Activated CD4-positive, alpha-beta T cell treated with anti-CD3 and anti-CD28 coated beads, Interleukin-2, amount 10 ng/mL, durations not matched to agents 24 days and 14 days (primary cell): Measurements from ENCODE around the gene KRT23. TPM values are rescaled to one million over a fixed set of nuclear protein-coding genes. Genes with fewer than 3 reads are reported as not detected.

Source experiments
- DNase-seq: peaks from one replicate; pipeline ENCODE4 v3.0.0; 2022
- H3K27ac Mint-ChIP-seq: one replicate; pipeline ENCODE4 v1.8.0; 2022; ENCODE audit warnings: mild to moderate bottlenecking, mixed read lengths
- H3K27me3 Mint-ChIP-seq: one replicate; pipeline ENCODE4 v1.8.0; 2022; ENCODE audit warnings: mixed read lengths
- H3K36me3 Mint-ChIP-seq: one replicate; pipeline ENCODE4 v1.8.0; 2022; ENCODE audit warnings: low read depth, mild to moderate bottlenecking, mixed read lengths
- H3K4me1 Mint-ChIP-seq: one replicate; pipeline ENCODE4 v1.8.0; 2021; ENCODE audit warnings: mixed read lengths
- H3K4me3 Mint-ChIP-seq: one replicate; pipeline ENCODE4 v1.8.0; 2022; ENCODE audit warnings: mild to moderate bottlenecking, moderate library complexity, mixed read lengths
- H3K9me3 Mint-ChIP-seq: one replicate; pipeline ENCODE4 v1.8.0; 2021; ENCODE audit warnings: mixed read lengths
- intact Hi-C: fragments of 100-400 bp; cut with micrococcal nuclease; formaldehyde crosslinking; loops from one replicate; pipeline ENCODE4 v1.15.1; 2023
- total RNA-seq: library from RNA; stranded (reverse); gene quantifications from 2 replicates; pipeline ENCODE4 v1.2.3, GENCODE V29; 2022

KRT23 gene
- total RNA-seq = not detected in 2 replicates

- Mint-ChIP-seq H3K4me3 (no peak within 1 kb of the TSS), H3K27ac (no peak within 1 kb of the TSS), H3K36me3 (no peaks in the 10 kb centered on the region), H3K27me3 (peaks cover 17% of the 10 kb centered on the region), H3K4me1 (no peaks in the 10 kb centered on the region), H3K9me3 (no peaks in the 10 kb centered on the region)
- DNase-seq = no peak
- intact Hi-C loops = no loop called here
These were observed at the start of gene KRT23 for GRCh38 chr17:40937384-40937819. TSS of gene KRT23 (minus strand) at chr17:40937646. CDS start at chr17:40936603, 1,043 bp downstream.

GRCh38 chr17:40986920-40987319 lies 49.5 kb upstream of the KRT23 start:
- Mint-ChIP-seq H3K9me3 (no peaks in the 10 kb centered on the region), H3K36me3 (no peaks in the 10 kb centered on the region), H3K4me3 (no peak overlapping the region), H3K4me1 (no peaks in the 10 kb centered on the region), H3K27ac (no peak overlapping the region), H3K27me3 (peaks cover 33% of the 10 kb centered on the region)
- intact Hi-C loops = no loop called here
- no peak for DNase-seq

GRCh38 chr17:40984226-40984625 lies 46.8 kb upstream of the KRT23 start, which contains the start of gene KRT40:
TSS of gene KRT40 (minus strand) at chr17:40984326. CDS start at chr17:40984273, 53 bp downstream.
- no peaks in the 10 kb centered on the region for H3K36me3 Mint-ChIP-seq
- peaks cover 25% of the 10 kb centered on the region for H3K27me3 Mint-ChIP-seq
- no peak within 1 kb of the TSS for H3K27ac Mint-ChIP-seq
- no peak within 1 kb of the TSS for H3K4me3 Mint-ChIP-seq
- no peaks in the 10 kb centered on the region for H3K9me3 Mint-ChIP-seq
- intact Hi-C loops = no loop called here
- DNase-seq = no peak
- H3K4me1 Mint-ChIP-seq = no peaks in the 10 kb centered on the region

- Mint-ChIP-seq H3K27me3 (peaks cover 14% of the 10 kb centered on the region), H3K9me3 (no peaks in the 10 kb centered on the region), H3K36me3 (no peaks in the 10 kb centered on the region), H3K4me1 (no peaks in the 10 kb centered on the region), H3K27ac (no peak overlapping the region), H3K4me3 (no peak overlapping the region)
- no peak for DNase-seq
- intact Hi-C loops = no loop called here
These were observed 43.7 kb upstream of the KRT23 start for GRCh38 chr17:40981115-40981514.

- Mint-ChIP-seq H3K4me1 (no peaks in the 10 kb centered on the region), H3K9me3 (no peaks in the 10 kb centered on the region), H3K27ac (no peak overlapping the region), H3K27me3 (peaks cover 13% of the 10 kb centered on the region), H3K36me3 (no peaks in the 10 kb centered on the region), H3K4me3 (no peak overlapping the region)
- intact Hi-C loops = no loop called here
- no peak for DNase-seq
These were observed 43.1 kb upstream of the KRT23 start for GRCh38 chr17:40980596-40980995.

- Mint-ChIP-seq H3K27me3 (peaks cover 16% of the 10 kb centered on the region), H3K36me3 (no peaks in the 10 kb centered on the region), H3K4me1 (no peaks in the 10 kb centered on the region), H3K27ac (no peak overlapping the region), H3K9me3 (no peaks in the 10 kb centered on the region), H3K4me3 (no peak overlapping the region)
- intact Hi-C loops = no loop called here
- DNase-seq = no peak
These were observed 42.7 kb upstream of the KRT23 start for GRCh38 chr17:40980117-40980516.

- no peaks in the 10 kb centered on the region for H3K4me1 Mint-ChIP-seq
- intact Hi-C loops = no loop called here
- no peaks in the 10 kb centered on the region for H3K9me3 Mint-ChIP-seq
- H3K36me3 Mint-ChIP-seq = no peaks in the 10 kb centered on the region
- no peak overlapping the region for H3K4me3 Mint-ChIP-seq
- no peak overlapping the region for H3K27ac Mint-ChIP-seq
- DNase-seq = no peak
- peaks cover 12% of the 10 kb centered on the region for H3K27me3 Mint-ChIP-seq
These were observed 41.2 kb upstream of the KRT23 start for GRCh38 chr17:40978575-40979151.

- Mint-ChIP-seq H3K9me3 (no peaks in the 10 kb centered on the region), H3K27ac (no peak overlapping the region), H3K27me3 (peaks cover 19% of the 10 kb centered on the region), H3K4me1 (no peaks in the 10 kb centered on the region), H3K36me3 (no peaks in the 10 kb centered on the region), H3K4me3 (no peak overlapping the region)
- DNase-seq = no peak
- intact Hi-C loops = no loop called here
These were observed 38.1 kb upstream of the KRT23 start for GRCh38 chr17:40975516-40975915.

- Mint-ChIP-seq H3K4me1 (no peaks in the 10 kb centered on the region), H3K27ac (no peak overlapping the region), H3K9me3 (no peaks in the 10 kb centered on the region), H3K27me3 (peaks cover 23% of the 10 kb centered on the region), H3K4me3 (no peak overlapping the region), H3K36me3 (no peaks in the 10 kb centered on the region)
- intact Hi-C loops = no loop called here
- DNase-seq = no peak
These were observed 36.9 kb upstream of the KRT23 start for GRCh38 chr17:40974366-40974765.

- DNase-seq = no peak
- intact Hi-C loops = no loop called here
- peaks cover 3% of the 10 kb centered on the region for H3K9me3 Mint-ChIP-seq
- H3K36me3 Mint-ChIP-seq = no peaks in the 10 kb centered on the region
- H3K4me3 Mint-ChIP-seq = no peak overlapping the region
- no peaks in the 10 kb centered on the region for H3K4me1 Mint-ChIP-seq
- H3K27ac Mint-ChIP-seq = no peak overlapping the region
- peaks cover 20% of the 10 kb centered on the region for H3K27me3 Mint-ChIP-seq
These were observed 30.1 kb upstream of the KRT23 start for GRCh38 chr17:40967582-40967981.

- H3K4me3 Mint-ChIP-seq = no peak within 1 kb of the TSS
- peaks cover 3% of the 10 kb centered on the region for H3K9me3 Mint-ChIP-seq
- no peaks in the 10 kb centered on the region for H3K4me1 Mint-ChIP-seq
- intact Hi-C loops = no loop called here
- no peaks in the 10 kb centered on the region for H3K36me3 Mint-ChIP-seq
- peaks cover 17% of the 10 kb centered on the region for H3K27me3 Mint-ChIP-seq
- no peak for DNase-seq
- no peak within 1 kb of the TSS for H3K27ac Mint-ChIP-seq
These were observed 29.4 kb upstream of the KRT23 start, which contains the start of gene KRT39 for GRCh38 chr17:40966848-40967247. TSS of gene KRT39 (minus strand) at chr17:40966948. CDS start at chr17:40966856, 92 bp downstream.

- Mint-ChIP-seq H3K27me3 (peaks cover 12% of the 10 kb centered on the region), H3K27ac (no peak overlapping the region), H3K9me3 (peaks cover 3% of the 10 kb centered on the region), H3K4me1 (peaks cover 6% of the 10 kb centered on the region), H3K4me3 (no peak overlapping the region), H3K36me3 (no peaks in the 10 kb centered on the region)
- DNase-seq = no peak
- intact Hi-C loops = no loop called here
These were observed 26.4 kb upstream of the KRT23 start for GRCh38 chr17:40963838-40964237.

GRCh38 chr17:40962059-40962561 lies 24.7 kb upstream of the KRT23 start:
- peaks cover 3% of the 10 kb centered on the region for H3K9me3 Mint-ChIP-seq
- no peak overlapping the region for H3K4me3 Mint-ChIP-seq
- no peak overlapping the region for H3K27ac Mint-ChIP-seq
- H3K36me3 Mint-ChIP-seq = no peaks in the 10 kb centered on the region
- H3K27me3 Mint-ChIP-seq = peaks cover 9% of the 10 kb centered on the region
- intact Hi-C loops = no loop called here
- DNase-seq = no peak
- peaks cover 6% of the 10 kb centered on the region for H3K4me1 Mint-ChIP-seq

- Mint-ChIP-seq H3K36me3 (no peaks in the 10 kb centered on the region), H3K27me3 (peaks cover 9% of the 10 kb centered on the region), H3K4me1 (peaks cover 6% of the 10 kb centered on the region)
These were observed 24.1 kb upstream of the KRT23 start for GRCh38 chr17:40961591-40961990.

GRCh38 chr17:40960144-40960543 lies 22.7 kb upstream of the KRT23 start:
- DNase-seq = no peak
- Mint-ChIP-seq H3K36me3 (no peaks in the 10 kb centered on the region), H3K4me3 (no peak overlapping the region), H3K27me3 (peaks cover 6% of the 10 kb centered on the region), H3K27ac (no peak overlapping the region), H3K4me1 (peaks cover 6% of the 10 kb centered on the region), H3K9me3 (peaks cover 3% of the 10 kb centered on the region)
- intact Hi-C loops = no loop called here

More at GRCh38 chr17:40961591-40961990, 24.1 kb upstream of the KRT23 start:
- Mint-ChIP-seq H3K4me3 (no peak overlapping the region), H3K27ac (no peak overlapping the region), H3K9me3 (peaks cover 3% of the 10 kb centered on the region)
- intact Hi-C loops = no loop called here
- DNase-seq = no peak
